NCI-H2107 treated with DMSO at 0.1 percent for 48 hours (cell line): ENCODE measurements around the gene TJP3.
"Not testable (repeated sequence)": the region's sequence is repeated elsewhere in the genome, so short reads cannot be mapped to it uniquely, and the experiment has no call there.

Experiments
- DNase-seq: peaks from one replicate; lab custom pipeline; 2025; ENCODE audit not compliant: unreplicated experiment; lab: John Stamatoyannopoulos, UW

Gene TJP3

DNA sequence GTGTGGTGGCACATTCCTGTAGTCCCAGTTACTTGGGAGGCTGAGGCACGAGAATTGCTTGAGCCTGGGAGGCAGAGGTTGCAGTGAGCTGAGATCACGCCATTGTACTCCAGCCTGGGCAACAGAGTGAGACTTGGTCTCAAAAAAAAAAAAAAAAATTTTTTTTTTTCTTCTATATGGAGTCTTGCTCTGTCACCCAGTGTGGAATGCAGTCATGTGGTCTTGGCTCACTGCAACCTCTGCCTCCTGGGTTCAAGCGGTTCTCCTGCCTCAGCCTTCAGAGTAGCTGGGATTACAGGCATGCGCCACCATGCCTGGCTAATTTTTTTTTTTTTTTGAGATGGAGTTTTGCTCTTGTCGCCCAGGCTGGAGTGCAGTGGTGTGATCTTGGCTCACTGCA lies 57.6 kb downstream of the TJP3 start:
- not testable (repeated sequence) for DNase-seq

DNA sequence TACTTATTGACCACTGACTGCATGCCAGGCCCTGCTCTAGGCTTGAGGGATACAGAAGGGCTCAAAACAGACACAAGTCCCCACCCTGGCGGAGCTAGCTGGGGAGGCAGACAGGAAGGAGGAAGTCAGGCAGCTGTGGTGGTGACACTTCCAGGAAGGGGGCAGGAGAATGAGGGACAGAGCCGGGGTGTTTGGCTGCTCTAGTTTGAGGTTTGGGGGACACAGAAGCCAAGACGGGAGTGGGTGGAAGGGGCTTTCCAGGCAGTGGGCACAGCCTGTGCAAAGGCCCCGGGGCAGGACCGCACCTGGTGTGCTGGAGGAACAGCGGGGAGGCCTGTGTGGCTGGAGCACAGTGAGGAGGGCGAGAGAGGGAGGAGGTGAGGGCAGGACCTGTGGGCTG lies 58.3 kb downstream of the TJP3 start:
- no peak for DNase-seq

DNA sequence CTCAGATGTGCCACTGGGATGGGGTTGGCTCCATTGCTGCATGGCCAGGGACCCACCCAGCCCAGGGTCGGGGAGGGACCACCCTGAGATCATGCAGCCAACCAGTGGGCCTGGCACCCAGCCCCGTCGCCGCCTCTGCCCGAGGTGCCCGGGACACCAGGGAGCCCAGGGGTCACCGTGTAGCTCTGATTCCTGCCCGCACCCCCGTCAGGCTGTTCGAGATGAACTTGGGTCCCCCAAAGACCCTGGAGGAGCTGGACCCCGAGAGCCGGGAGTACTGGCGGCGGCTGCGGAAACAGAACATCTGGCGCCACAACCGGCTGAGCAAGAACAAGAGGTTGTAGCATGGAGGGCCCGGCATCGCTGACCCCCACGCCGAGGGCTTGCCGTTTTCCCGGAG lies 58.9 kb downstream of the TJP3 start:
- DNase-seq, result no peak

DNA sequence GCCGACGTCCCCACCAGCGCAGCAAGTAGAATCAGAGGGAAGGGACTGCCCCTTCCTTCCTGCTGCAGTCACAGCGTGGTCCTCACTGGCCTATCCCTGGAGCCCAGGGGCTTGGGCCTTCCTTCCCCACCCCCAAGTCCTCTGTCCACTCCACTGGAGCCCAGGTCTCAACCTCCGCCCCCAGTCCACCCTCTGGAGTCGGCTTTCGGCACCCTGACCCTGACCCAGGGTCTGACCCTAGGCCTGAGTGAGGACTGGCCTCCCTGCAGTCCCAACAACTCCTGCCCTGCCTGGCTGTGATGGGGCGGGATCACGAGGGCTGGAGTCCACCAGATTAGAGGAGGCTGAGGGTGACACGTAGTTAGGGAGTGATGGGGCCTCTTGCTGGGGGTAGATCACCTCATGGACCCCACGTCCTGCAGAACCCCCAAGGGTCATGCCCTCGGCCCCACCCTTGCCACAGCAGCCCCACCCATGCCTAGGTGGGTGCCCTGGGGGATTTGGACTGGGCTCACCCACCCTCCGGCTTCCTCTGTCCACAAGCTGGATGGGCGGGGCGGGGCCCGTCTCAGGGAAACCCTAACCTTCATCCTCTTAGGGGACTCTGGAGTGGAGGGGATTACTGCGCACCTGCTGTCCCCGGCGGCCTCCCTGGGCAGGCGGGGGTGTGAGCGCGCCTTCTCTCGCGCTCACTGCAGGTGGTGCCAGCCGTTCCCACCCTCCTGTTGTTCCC lies 60.0 kb downstream of the TJP3 start:
- DNase-seq, result no peak

DNA sequence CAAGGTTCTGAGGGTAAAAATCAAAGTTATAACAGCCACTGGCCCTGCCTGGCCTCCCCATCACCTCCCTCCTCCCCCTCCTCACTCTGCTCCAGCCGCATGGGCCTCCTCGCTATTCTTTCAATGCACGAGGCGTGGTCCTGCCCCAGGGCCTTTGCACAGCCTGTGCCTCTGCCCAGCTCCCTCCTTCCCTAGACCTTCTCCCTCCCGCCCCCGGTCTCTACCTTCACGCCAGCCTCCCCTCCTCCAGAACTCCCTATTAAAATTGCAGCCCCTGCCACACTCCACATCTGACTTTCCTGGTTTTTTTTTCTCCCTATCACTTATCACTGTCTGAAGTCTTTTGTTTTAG lies 60.5 kb downstream of the TJP3 start:
- DNase-seq, result no peak

DNA sequence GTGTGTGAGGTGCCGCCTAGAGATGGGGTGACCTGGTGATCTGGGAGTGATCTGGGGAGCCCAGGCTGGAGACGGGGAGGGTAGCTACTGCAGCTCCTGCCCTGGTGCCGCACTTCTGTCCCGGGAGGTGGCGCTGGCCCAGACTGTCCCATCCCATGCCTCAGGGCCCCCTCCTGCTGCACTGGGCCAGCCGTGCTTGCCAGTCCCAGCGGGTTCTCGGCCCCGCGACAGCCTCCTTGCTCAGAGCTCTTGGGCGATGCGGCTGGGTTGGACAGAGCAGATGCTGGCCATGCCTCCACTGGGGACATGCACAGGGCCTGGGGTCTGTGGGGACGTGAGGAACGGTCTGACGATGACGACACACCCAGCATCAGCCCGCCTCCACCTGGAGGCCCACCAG lies 61.3 kb downstream of the TJP3 start:
- DNase-seq, result no peak

DNA sequence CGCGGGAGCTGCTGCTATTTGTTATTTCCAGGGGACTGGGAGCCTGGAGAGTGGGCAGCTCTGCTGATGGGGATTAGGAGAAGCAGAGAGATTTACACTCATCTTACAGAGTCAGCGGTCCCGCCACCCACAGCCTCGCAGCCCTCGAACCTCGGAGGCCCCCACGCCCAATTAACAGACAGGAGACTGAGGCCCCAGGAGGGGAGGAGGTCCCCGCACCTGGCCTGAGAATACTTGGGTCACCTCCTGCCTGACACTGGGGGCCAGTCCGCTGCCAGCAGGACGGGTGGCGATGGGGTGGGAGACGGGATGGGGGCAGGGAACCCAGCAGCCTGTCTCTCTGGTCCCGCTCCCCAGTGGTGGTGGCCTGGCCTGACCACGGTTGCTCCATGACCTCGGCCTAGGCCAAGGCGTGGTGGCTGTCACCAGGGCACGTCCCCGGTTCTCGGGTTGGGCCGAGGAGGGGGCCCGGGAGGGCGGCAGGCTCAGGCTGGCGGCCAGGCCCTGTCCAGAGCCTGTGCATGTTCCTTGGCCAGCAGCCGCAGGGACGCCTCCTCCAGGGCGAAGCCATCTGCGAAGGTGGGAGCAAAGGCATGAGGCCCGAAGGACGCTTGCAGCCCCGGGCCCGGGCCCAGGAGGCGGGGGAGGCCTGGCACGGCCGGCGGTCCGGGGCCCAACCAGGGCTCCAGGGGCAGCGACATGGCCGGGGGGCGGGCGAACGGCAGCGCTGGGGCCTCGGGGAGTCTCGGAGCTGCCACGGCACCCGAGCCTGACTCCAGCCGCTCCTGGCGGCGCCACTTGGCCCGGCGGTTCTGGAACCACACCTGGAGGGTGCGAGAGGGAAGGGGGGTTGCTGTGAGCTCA lies 62.2 kb downstream of the TJP3 start:
- no peak for DNase-seq

DNA sequence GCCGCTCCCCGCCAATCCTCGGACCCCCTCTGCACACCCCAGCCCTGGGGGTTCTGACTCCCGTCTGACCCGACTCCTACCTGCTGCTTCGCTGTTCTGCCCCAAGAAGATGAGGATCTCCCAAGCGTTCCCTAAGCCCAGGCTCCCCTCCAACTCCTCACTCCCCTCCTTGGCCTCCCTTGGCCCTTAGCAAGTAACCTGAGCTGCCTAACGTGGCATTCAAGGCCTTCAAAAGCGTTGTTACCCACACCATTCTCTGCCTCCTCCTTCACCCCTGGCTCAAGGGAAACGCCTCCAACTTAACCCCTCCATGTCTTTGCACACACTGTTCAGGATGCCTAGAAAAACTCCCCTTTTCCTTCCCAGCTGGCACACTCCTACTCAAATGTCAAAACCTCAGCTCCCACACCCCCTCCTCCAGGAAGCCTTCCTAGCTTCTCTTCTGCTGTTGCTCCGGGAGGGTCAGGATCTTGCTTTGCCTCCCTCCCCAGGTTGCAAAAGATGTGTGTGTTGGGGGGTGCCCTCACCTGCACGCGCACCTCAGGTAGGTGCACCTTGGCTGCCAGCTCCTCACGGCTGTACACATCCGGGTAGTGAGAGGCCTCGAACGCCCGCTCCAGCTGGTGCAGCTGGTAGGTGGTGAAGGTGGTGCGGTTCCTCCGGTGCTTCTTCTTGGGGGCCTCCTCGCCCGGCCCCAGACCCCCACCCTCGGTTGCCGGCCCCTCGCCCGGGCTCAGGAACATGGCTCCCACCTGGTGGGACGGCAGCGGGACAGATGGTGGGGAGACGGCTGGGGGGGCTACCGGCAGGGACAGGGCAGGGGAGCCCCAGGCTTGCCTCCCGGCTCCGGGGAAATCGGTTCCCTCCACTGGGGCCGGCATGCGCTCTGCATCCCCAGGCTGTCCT lies 63.1 kb downstream of the TJP3 start:
- no peak for DNase-seq

DNA sequence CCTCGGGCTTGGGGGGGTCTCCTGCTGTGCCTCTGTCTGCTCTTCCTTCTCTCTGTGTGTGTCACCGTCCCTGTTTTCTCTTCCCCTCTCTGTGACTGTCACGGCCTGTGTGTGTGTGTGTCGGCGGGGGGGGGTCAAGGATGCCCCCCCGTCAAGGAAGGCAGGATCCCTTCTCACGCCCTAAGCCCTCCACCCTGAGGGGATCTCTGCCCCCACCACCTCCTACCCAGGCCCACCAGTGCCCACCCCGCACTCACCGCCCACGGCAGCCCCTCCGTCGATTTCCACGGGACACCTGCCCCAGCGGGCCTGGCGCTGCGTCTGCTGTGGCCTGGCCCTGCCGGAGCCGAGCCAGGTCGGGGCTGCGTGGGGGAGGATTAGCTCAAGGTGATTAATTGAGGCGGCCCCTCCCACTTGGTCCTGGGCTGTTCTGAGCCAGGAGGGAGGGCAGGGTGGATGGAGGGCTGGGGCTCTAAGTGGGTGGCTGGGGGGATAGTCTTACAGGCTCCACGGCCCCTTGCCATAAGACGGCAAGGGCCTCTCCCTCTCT lies 63.8 kb downstream of the TJP3 start, which contains the start of gene RAX2:
Gene RAX2, minus strand, starts transcription at position 323 of the 550 bp plus-strand sequence. CDS start 486 bp downstream, outside the sequence.
- DNase-seq, result no peak

DNA sequence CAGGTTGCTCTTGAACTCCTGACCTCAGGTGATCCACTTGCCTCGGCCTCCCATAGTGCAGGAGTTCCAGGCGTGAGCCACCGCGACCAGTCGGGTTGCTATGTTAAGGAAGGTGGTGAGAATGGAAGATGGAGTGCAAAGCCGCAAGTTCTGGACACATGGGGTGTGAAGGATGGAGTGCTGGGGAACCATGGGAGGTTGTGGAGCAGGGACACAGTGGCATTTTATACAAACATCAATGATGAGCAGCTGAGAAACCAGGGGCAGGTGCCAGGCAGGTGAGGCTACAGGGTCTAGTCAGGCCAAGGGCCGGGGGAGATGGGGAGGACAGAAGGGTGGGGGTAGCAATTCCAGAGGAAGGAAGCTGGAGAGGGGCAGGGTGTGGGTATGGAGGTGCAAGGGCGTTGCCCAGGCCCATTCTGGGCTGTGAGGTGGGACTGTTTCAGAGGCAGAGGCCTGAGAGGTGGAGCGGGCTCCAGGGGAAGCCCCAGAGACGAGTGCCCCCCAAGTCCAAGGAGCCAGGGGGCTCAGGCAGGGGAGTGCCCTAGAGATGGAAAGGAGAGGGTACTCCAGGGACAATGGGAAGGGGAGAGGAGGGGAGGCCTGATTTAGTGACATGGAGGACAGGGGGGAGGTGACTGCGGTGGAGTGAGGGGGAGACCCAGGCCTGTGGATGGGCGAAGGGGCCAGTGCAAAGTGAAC lies 65.8 kb downstream of the TJP3 start:
- no peak for DNase-seq

DNA sequence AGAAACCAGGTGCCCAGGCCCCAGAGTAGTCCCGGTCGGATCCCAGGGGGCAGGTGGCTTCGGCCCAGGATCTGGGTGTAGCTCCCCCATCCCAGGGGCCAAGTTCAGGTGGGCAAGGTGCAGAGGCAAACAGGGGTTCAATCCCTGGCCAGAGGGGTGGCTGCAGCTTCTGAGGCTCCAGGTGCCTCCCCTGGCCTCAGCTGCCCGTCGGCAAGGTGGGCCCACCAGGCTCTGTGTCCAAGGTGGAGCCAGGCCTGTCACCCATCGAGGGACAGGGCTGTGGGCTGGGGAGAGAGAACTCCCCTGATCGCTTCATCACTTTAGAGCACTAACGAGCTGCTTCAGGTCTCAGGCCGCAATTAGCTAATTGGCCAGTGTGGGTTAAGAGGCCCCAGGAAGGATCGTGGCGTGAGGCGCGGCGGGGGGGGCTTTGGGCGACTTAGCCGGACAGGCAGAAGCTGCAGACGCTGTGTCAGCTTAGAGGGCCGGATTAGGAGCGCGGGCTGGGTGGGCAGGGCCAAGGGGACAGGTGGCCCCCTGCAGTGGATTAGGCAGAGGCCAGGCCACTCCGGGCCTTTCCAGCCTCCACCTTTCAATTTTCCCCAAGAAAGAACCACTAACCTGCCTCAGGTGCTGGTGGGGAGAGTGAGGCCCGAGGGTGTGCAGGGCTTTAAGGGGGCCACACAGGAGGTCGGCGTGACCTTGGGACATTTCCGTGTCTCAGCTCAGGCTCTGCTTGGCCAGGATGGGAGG lies 66.6 kb downstream of the TJP3 start:
- DNase-seq, result no peak

DNA sequence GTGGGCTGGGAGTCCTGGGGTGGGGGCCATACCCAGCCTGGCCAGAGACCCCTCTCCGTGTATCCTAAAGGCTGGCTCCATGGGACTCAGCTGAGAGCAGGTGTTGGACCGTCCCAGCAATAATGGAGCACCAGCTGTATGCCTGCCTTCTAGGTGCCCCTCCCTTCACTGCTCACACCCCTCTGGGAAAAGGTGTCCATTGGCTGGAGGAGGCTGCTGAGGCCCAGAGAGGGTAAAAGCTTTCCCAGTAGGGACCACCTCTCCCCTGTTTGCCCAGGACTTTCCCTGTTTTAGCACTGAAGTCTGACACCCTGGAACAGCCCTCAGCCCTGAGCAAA lies 67.2 kb downstream of the TJP3 start:
- no peak for DNase-seq

DNA sequence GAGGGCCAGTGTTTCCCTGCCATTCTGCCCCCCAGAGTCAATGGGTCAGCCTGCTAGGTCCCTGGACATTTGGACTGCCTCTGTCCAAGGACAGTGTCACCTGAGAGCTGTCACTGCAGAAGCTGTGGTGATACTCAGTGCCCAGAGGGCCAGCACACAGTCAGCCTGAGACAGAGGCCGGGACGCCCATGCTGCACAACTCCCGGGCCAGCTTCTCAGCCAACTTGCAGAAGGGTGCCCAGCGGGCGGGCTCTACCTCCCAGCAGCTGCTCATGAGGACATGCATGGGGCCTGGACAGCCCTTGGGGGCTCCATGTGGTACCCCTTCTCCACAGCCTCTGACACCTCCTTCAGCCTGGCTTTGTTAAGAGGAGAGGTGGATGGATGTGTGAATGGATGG lies 67.6 kb downstream of the TJP3 start:
- DNase-seq, result no peak

DNA sequence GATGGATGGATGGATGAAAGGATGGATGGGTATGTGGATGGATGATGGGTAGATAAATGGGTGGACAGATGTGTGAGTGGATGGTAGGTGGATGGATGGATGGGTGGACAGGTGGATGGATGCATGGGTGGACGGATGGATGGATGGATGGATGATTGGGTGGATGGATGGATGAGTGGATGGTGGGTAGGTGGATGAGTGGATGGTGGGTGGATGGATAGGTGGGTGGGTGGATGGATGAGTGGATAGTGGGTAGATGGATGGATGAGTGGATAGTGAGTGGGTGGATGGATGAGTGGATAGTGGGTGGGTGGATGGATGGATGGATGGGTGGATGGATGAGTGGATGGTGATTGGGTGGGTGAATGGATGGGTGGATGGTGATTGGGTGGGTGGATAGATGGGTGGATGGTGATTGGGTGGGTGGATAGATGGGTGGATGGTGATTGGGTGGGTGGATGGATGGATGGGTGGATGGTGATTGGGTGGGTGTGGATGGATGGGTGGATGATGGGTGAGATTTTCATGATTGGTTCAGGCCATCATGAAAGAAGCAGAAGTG lies 68.4 kb downstream of the TJP3 start:
- DNase-seq, result no peak

DNA sequence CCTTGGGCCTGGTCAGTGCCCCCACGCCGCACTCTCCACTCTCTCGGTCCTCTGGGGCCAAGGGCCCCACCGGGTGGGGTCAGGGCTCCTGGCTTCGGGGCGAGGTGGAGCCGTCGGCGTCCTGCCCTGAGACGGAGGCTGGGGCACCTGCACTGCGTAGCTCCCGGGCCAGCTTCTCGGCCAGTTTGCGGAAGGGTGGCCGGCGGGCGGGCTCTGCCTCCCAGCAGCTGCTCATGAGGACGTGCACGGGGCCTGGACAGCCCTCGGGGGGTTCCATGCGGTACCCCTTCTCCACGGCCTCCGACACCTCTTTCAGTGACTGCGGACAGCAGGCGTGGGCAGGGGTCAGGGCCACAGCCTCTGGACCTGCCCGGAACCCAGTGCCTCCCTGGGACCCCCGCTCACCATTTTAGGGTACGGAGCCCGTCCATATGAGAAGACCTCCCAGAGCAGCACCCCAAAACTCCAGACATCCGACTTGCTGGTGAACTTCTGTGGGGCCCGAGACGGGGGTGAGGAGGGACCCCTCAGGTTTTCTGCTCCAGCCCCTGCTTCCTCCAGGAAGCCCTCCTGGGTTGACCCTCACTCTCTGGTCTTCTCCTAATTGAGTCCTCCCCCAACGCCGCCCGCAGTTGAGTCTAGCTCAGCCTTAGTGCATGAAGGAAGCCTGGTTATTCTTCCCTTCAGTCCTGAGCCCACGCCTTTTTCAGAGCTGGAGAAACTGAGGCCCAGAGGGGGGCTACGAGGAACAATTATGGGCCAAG lies 70.1 kb downstream of the TJP3 start:
- no peak for DNase-seq

DNA sequence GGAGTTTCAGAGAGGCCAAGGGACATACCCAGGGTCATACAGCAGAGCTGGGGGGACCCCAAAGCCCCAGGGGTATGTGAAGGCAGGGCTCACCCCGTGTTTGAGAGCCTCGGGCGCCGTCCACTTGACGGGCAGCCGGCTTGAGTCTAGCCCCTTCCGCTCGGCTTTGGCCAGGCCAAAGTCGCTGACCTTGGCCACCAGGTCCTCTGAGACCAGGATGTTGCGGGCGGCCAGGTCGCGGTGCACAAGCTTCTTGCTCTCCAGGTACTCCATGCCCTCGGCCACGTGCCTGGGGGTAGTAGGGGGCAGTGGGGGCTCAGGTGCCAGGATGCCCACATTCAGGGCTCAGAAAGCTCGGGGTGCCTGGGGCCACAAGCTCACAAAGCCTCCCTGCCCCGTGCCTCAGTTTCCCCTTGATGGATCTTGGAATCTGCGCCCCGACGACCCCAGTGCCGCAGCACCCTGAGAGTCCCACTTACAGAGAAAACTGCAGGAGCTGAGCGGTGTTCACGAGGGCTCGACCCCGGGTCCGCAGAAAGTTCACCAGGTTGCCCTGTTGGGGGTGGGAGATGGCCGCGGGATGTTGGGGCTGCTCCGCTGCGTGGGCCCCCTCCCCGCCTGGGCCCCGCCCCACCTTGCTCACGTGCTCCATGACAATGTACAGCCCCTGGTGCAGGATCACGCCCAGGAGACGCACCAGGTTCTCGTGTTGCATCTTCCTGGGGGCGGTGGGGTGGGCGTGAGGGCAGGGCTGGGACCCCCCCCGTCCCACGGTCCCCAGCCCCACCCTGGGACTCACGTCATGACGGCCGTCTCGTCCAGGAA lies 70.9 kb downstream of the TJP3 start:
- no peak for DNase-seq

DNA sequence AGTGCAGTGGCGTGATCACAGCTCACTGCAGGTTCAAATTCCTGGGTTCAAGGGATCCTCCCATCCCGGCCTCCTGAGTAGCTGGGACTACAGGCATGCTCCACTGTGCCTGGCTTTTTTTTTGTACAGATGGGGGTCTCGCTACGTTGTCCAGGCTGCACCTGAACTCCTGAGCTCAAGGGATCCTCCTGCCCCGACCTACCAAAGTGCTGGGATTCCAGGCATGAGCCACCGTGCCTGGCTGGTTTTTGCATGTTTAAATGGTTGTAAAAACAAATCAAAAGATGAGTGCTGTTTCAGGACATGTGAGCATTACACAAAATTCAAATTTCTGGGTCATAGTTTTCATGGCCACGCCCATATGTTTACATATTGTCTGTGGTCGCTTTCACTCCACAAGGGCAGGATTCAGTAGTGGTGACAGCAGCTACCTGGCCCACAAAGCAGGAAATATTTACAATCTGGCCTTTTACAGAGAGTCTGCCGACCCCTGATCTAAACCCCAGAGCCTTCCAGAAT lies 72.7 kb downstream of the TJP3 start:
- no peak for DNase-seq

DNA sequence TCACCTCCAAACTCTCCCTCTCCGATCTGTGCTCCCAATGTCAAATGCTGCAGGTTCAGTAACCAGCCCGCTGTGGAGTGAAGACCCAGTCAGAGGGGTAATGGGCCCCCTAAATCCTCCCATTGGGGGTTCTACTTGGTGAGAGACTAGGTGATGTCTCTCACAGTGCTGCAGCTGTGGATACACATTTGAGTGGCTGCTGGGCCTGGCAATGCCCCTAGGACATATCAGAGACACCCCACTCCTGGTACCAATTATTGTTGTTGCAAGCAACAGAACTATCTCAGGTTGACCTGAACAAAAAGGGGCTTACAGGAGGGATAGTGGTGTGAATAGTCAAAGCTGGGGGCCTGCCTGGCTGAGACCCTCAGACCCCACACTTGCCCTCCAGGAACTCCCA lies 73.4 kb downstream of the TJP3 start:
- DNase-seq, result no peak
